ENCODE measurements around the gene KCNIP4. TPM values are rescaled to one million over a fixed set of nuclear protein-coding genes. Genes with fewer than 3 reads are reported as not detected.

Gene KCNIP4
- total RNA-seq, 1 donor from 2014 or later = not detected

GRCh38 chr4:21205821-21206531 is 742.6 kb downstream of the KCNIP4 start:
- H3K27ac ChIP-seq = no peak overlapping the region
- no peaks in the 10 kb centered on the region for H3K36me3 ChIP-seq
- TF ChIP-seq CTCF (IDR thresholded peaks at IDR 0.05) = no peak
- no peaks in the 10 kb centered on the region for H3K4me1 ChIP-seq
- intact Hi-C loops (cut with DNase I) = no loop called here
- H3K4me3 ChIP-seq = no peak overlapping the region
- no peak for DNase-seq
- H3K9me3 ChIP-seq = no peaks in the 10 kb centered on the region
- no peak for ATAC-seq
- no peaks in the 10 kb centered on the region for H3K27me3 ChIP-seq (ENCODE audit: low read depth)

GRCh38 chr4:21203416-21203815 is 745.2 kb downstream of the KCNIP4 start:
- Histone ChIP-seq H3K27me3 (ENCODE audit: low read depth) (no peaks in the 10 kb centered on the region), H3K36me3 (no peaks in the 10 kb centered on the region), H3K4me1 (no peaks in the 10 kb centered on the region), H3K4me3 (no peak overlapping the region), H3K9me3 (no peaks in the 10 kb centered on the region), H3K27ac (no peak overlapping the region)
- intact Hi-C loops (cut with DNase I) = no loop called here
- no peak for TF ChIP-seq CTCF (IDR thresholded peaks at IDR 0.05)
- DNase-seq = no peak
- no peak for ATAC-seq

GRCh38 chr4:21202959-21203358 is 745.6 kb downstream of the KCNIP4 start:
- DNase-seq (no peak), ATAC-seq (no peak)
- TF ChIP-seq CTCF (IDR thresholded peaks at IDR 0.05) = no peak
- H3K4me3 ChIP-seq = no peak overlapping the region
- intact Hi-C loops (cut with DNase I) = no loop called here
- no peaks in the 10 kb centered on the region for H3K4me1 ChIP-seq
- no peak overlapping the region for H3K27ac ChIP-seq
- no peaks in the 10 kb centered on the region for H3K9me3 ChIP-seq
- no peaks in the 10 kb centered on the region for H3K27me3 ChIP-seq (ENCODE audit: low read depth)
- H3K36me3 ChIP-seq = no peaks in the 10 kb centered on the region

GRCh38 chr4:21198683-21199082 is 749.9 kb downstream of the KCNIP4 start:
- no peak for TF ChIP-seq CTCF (IDR thresholded peaks at IDR 0.05)
- DNase-seq (no peak), ATAC-seq (no peak)
- intact Hi-C loops (cut with DNase I) = no loop called here
- Histone ChIP-seq H3K27ac (no peak overlapping the region), H3K4me3 (no peak overlapping the region), H3K4me1 (no peaks in the 10 kb centered on the region), H3K9me3 (no peaks in the 10 kb centered on the region), H3K27me3 (ENCODE audit: low read depth) (no peaks in the 10 kb centered on the region), H3K36me3 (no peaks in the 10 kb centered on the region)

GRCh38 chr4:21195682-21196081 is 752.9 kb downstream of the KCNIP4 start:
- intact Hi-C loops (cut with DNase I) = no loop called here

More at GRCh38 chr4:21195682-21196081, 752.9 kb downstream of the KCNIP4 start:
- no peak overlapping the region for H3K27ac ChIP-seq
- no peak overlapping the region for H3K4me3 ChIP-seq
- no peak for DNase-seq
- H3K36me3 ChIP-seq = no peaks in the 10 kb centered on the region
- H3K4me1 ChIP-seq = no peaks in the 10 kb centered on the region
- ATAC-seq = no peak
- no peaks in the 10 kb centered on the region for H3K27me3 ChIP-seq (ENCODE audit: low read depth)
- no peaks in the 10 kb centered on the region for H3K9me3 ChIP-seq
- TF ChIP-seq CTCF (IDR thresholded peaks at IDR 0.05) = no peak

Measured in lower lobe of right lung (tissue), 2 donors.